Thyroid gland (tissue), 4 donors: ENCODE results near the gene LPP. TPM values are rescaled to one million over a fixed set of nuclear protein-coding genes. Genes with fewer than 3 reads are reported as not detected.

Experiments used
- DNase-seq, 2 donors: peaks; one replicate each; pipeline ENCODE4 v3.0.0-alpha.2; 2019
- H3K27ac ChIP-seq, 3 donors: fragments of 200-600 bp; sonication (generic); 1 replicate in 2 of 3; 2 replicates in 1 of 3; pipeline ENCODE4 v1.5.1; 2016 to 2019; ENCODE audit warnings: mild to moderate bottlenecking in 1 of 3, moderate library complexity in 1 of 3
- H3K27me3 ChIP-seq: fragments of 200-600 bp; sonication (generic); one replicate; pipeline ENCODE4 v1.5.1; 2019
- H3K36me3 ChIP-seq, 2 donors: fragments of 200-600 bp; sonication (generic); one replicate each; pipeline ENCODE4 v1.5.1; 2016 to 2019
- H3K4me1 ChIP-seq, 2 donors: fragments of 200-600 bp; sonication (generic); one replicate each; pipeline ENCODE4 v1.5.1; 2017 to 2019
- H3K4me3 ChIP-seq, 3 donors: fragments of 200-600 bp; sonication (generic); replicated peaks in 1 of 3; 1 replicate in 2 of 3; 2 replicates in 1 of 3; pipeline ENCODE4 v1.5.1; 2016; ENCODE audit warnings: mild to moderate bottlenecking in 1 of 3
- H3K9me3 ChIP-seq: fragments of 200-600 bp; sonication (generic); one replicate; pipeline ENCODE4 v1.5.1; 2017
- CTCF ChIP-seq, 6 experiments: fragments of 200-600 bp in 3 of 6; fragments of 450-650 bp in 3 of 6; sonication (generic) in 3 of 6; IDR thresholded peaks; one replicate each; pipeline ENCODE4 v1.5.1; 2016 to 2019; ENCODE audit warnings: antibody characterized with exemption in 6 of 6, mild to moderate bottlenecking in 2 of 6, inconsistent platforms in 1 of 6, moderate library complexity in 1 of 6
- POLR2A ChIP-seq, 2 donors: fragments of 450-650 bp; IDR thresholded peaks; one replicate each; pipeline ENCODE4 v1.6.1; 2017; ENCODE audit warnings: antibody characterized with exemption in 2 of 2, mild to moderate bottlenecking in 2 of 2, moderate library complexity in 1 of 2
- WGBS, 2 donors: methylation state at CpG; one replicate each; pipeline ENCODE4 v1.1.5; 2017; 5-methylcytosine and 5-hydroxymethylcytosine counted together
- intact Hi-C: fragments of 100-400 bp; cut with DNase I; formaldehyde crosslinking; loops from one replicate; pipeline ENCODE4 v1.15.1; 2023
- total RNA-seq, 4 donors: library from RNA; depleted of rRNA; stranded (reverse); fragments of >200 nt; gene quantifications; one replicate each; pipeline ENCODE4 v1.2.3, GENCODE V29; 2016

The LPP gene
- total RNA-seq, 4 donors from 2014 or later: 79.0 to 141 (median 82.8) TPM

- WGBS, 2 donors: 92 to 93% methylated on average over 2 of the region's 2 CpGs
- DNase-seq: no peak
- intact Hi-C loops: no loop called here
- no peak overlapping the region for H3K27ac ChIP-seq
- no peak for TF ChIP-seq POLR2A (IDR thresholded peaks at IDR 0.05)
- no peak for TF ChIP-seq CTCF (IDR thresholded peaks at IDR 0.05)
- no peaks in the 10 kb centered on the region for H3K9me3 ChIP-seq
- H3K4me1 ChIP-seq: no peaks in the 10 kb centered on the region
- no peaks in the 10 kb centered on the region for H3K36me3 ChIP-seq
- H3K4me3 ChIP-seq: no peak overlapping the region
- H3K27me3 ChIP-seq: no peaks in the 10 kb centered on the region
Measured at GRCh38 chr3:188327433-188327832, 173.5 kb downstream of the LPP start.

GRCh38 chr3:188330138-188330537, 176.2 kb downstream of the LPP start:
- no peak for TF ChIP-seq POLR2A (IDR thresholded peaks at IDR 0.05)
- TF ChIP-seq CTCF (IDR thresholded peaks at IDR 0.05): no peak
- intact Hi-C loops: no loop called here
- Histone ChIP-seq H3K27ac (no peak overlapping the region), H3K4me1 (no peaks in the 10 kb centered on the region), H3K9me3 (no peaks in the 10 kb centered on the region), H3K36me3 (no peaks in the 10 kb centered on the region), H3K4me3 (no peak overlapping the region), H3K27me3 (no peaks in the 10 kb centered on the region)
- DNase-seq: no peak
- 91 to 98% methylated on average over 2 of the region's 2 CpGs for WGBS, 2 donors

GRCh38 chr3:188331166-188331565, 177.2 kb downstream of the LPP start:
- Histone ChIP-seq H3K4me1 (no peaks in the 10 kb centered on the region), H3K36me3 (no peaks in the 10 kb centered on the region), H3K27ac (no peak overlapping the region), H3K9me3 (no peaks in the 10 kb centered on the region), H3K4me3 (no peak overlapping the region), H3K27me3 (no peaks in the 10 kb centered on the region)
- TF ChIP-seq POLR2A (IDR thresholded peaks at IDR 0.05) (no peak), CTCF (IDR thresholded peaks at IDR 0.05) (no peak)
- no peak for DNase-seq
- intact Hi-C loops: no loop called here
- 92 to 100% methylated on average over 1 of the region's 1 CpG for WGBS, 2 donors

GRCh38 chr3:188332085-188332484, 178.1 kb downstream of the LPP start:
- Histone ChIP-seq H3K27ac (no peak overlapping the region), H3K36me3 (no peaks in the 10 kb centered on the region), H3K27me3 (no peaks in the 10 kb centered on the region), H3K9me3 (no peaks in the 10 kb centered on the region), H3K4me1 (no peaks in the 10 kb centered on the region), H3K4me3 (no peak overlapping the region)
- no peak for DNase-seq
- intact Hi-C loops: no loop called here
- WGBS, 2 donors: 97% methylated on average over 3 of the region's 3 CpGs
- TF ChIP-seq CTCF (IDR thresholded peaks at IDR 0.05) (no peak), POLR2A (IDR thresholded peaks at IDR 0.05) (no peak)

GRCh38 chr3:188335656-188336055, 181.7 kb downstream of the LPP start:
- Histone ChIP-seq H3K36me3 (no peaks in the 10 kb centered on the region), H3K27ac (no peak overlapping the region), H3K4me1 (no peaks in the 10 kb centered on the region), H3K27me3 (no peaks in the 10 kb centered on the region), H3K4me3 (no peak overlapping the region), H3K9me3 (no peaks in the 10 kb centered on the region)
- intact Hi-C loops: no loop called here
- TF ChIP-seq POLR2A (IDR thresholded peaks at IDR 0.05): no peak
- no peak for TF ChIP-seq CTCF (IDR thresholded peaks at IDR 0.05)
- no peak for DNase-seq
- WGBS, 2 donors: 97 to 99% methylated on average over 3 of the region's 3 CpGs
